Activated CD8-positive, alpha-beta T cell treated with anti-CD3 and anti-CD28 coated beads for 36 hours (primary cell): ENCODE results near the gene DHRS7. TPM values are rescaled to one million over a fixed set of nuclear protein-coding genes. Genes with fewer than 3 reads are reported as not detected.

ENCODE experiments used
- ATAC-seq: fragments of 200-7000 bp; cut with Tn5 transposase; one replicate; pipeline ENCODE4 v1.10.0; 2021; ENCODE audit warnings: mild to moderate bottlenecking, moderate library complexity
- CTCF ChIA-PET: fragments of 350-600 bp; sonication (Branson Sonifier 250); formaldehyde crosslinking; loops from one replicate; lab custom pipeline; 2021; ENCODE audit warnings: antibody characterized with exemption; lab: Charles Lee
- POLR2A ChIA-PET: fragments of 350-600 bp; sonication (Branson Sonifier 250); formaldehyde crosslinking; loops from one replicate; lab custom pipeline; 2021; ENCODE audit warnings: antibody characterized with exemption; lab: Charles Lee
- DNase-seq: peaks from one replicate; pipeline ENCODE4 v3.0.0-alpha.2; 2020
- H3K27ac Mint-ChIP-seq: one replicate; pipeline ENCODE4 v1.8.0; 2021; ENCODE audit warnings: mild to moderate bottlenecking, mixed read lengths
- H3K27me3 Mint-ChIP-seq: one replicate; pipeline ENCODE4 v1.8.0; 2021; ENCODE audit warnings: mixed read lengths
- H3K36me3 Mint-ChIP-seq: one replicate; pipeline ENCODE4 v1.8.0; 2021; ENCODE audit warnings: low read depth, mixed read lengths
- H3K4me1 Mint-ChIP-seq: one replicate; pipeline ENCODE4 v1.8.0; 2021; ENCODE audit warnings: low read depth, mixed read lengths
- H3K4me3 Mint-ChIP-seq: one replicate; pipeline ENCODE4 v1.8.0; 2021; ENCODE audit warnings: mild to moderate bottlenecking, moderate library complexity, mixed read lengths
- H3K9me3 Mint-ChIP-seq: one replicate; pipeline ENCODE4 v1.8.0; 2021; ENCODE audit warnings: mixed read lengths
- CTCF ChIP-seq: fragments of 200-600 bp; IDR thresholded peaks from one replicate; pipeline ENCODE4 v1.8.0; 2022; ENCODE audit warnings: antibody characterized with exemption, mild to moderate bottlenecking
- intact Hi-C: fragments of 100-400 bp; cut with micrococcal nuclease; formaldehyde crosslinking; loops from one replicate; pipeline ENCODE4 v1.10.0; 2022
- total RNA-seq, 2 experiments: library from RNA; stranded (reverse); gene quantifications; one replicate each; pipeline ENCODE4 v1.2.3, GENCODE V29; 2021

Gene DHRS7
- total RNA-seq, 2 experiments from 2014 or later: 46.4 to 46.6 TPM

DNA sequence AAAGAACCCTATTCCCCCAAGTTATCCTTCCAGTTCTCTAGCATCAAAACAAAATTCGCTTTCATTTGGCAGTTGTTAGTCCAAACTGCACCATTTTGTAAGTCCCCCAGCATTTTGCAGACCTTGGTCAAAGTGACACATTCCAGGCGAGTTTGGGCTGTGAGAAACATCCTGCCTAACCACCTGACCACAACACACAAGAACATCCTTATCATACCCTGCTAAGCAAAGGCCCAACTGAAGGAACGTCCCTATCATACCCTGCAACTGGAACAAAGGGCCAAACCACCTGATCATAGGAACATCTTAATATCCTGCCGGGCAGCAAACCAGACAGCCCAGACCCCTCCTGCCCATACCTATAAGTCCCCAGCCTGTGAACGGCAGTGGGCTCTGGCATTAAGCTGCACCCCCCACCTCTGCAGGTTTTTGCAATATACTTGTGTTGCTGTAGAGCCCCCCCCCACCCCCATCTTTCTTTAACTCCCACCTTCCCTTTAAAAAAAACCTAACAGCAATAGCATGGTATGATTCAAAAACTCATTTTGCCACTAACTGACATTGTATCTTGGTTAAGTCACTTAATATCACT, 70.8 kb downstream of the DHRS7 start:
- no peak for TF ChIP-seq CTCF
- ChIA-PET POLR2A (interaction anchor here (1.5 kb wide), 1 partner anchor 89 kb away, joined by 4 read pairs; no protein-coding TSS in a partner anchor), CTCF (no interaction called here)
- DNase-seq (peak; percentile 58), ATAC-seq (no peak)
- Mint-ChIP-seq H3K27me3 (no peaks in the 10 kb centered on the region), H3K36me3 (peaks cover 43% of the 10 kb centered on the region), H3K4me3 (peak overlapping the region; percentile 100), H3K4me1 (peaks cover 35% of the 10 kb centered on the region), H3K9me3 (no peaks in the 10 kb centered on the region), H3K27ac (peak overlapping the region; percentile 53)
- intact Hi-C loops: loop anchor here (5.0 kb wide), 3 partner anchors 68 to 153 kb away; partner anchors contain the start of gene PPM1A

Other genes with a start within 250 kb of the DHRS7 start
- gene LRRC9, start 245.3 kb downstream of the DHRS7 start, total RNA-seq: not detected
- 10 to 100 TPM; 28.2 to 30.0 TPM for gene PCNX4, start 73.5 kb downstream of the DHRS7 start, total RNA-seq
- gene PPM1A, start 83.8 kb upstream of the DHRS7 start, total RNA-seq: 10 to 100 TPM; 40.0 to 40.5 TPM